Osteocyte (in vitro differentiated cells): ENCODE results near the gene TBC1D10B. TPM values are rescaled to one million over a fixed set of nuclear protein-coding genes. Genes with fewer than 3 reads are reported as not detected.
A peak's percentile ranks its signal among the peaks of the same experiment; 100 is the strongest.

ENCODE experiments used
- DNase-seq: peaks from one replicate; pipeline ENCODE4 v3.0.0; 2021; ENCODE audit warnings: mixed read lengths; ENCODE audit not compliant: unreplicated experiment; ENCODE audit errors: extremely low spot score
- H3K27ac Mint-ChIP-seq: one replicate; pipeline ENCODE4 v1.8.0; 2021; ENCODE audit warnings: mild to moderate bottlenecking, mixed read lengths; ENCODE audit not compliant: unreplicated experiment
- H3K27me3 Mint-ChIP-seq: one replicate; pipeline ENCODE4 v1.8.0; 2021; ENCODE audit warnings: mixed read lengths; ENCODE audit not compliant: unreplicated experiment
- H3K36me3 Mint-ChIP-seq: one replicate; pipeline ENCODE4 v1.8.0; 2021; ENCODE audit warnings: mixed read lengths; ENCODE audit not compliant: unreplicated experiment
- H3K4me1 Mint-ChIP-seq: one replicate; pipeline ENCODE4 v1.8.0; 2021; ENCODE audit warnings: mixed read lengths; ENCODE audit not compliant: unreplicated experiment
- H3K4me3 Mint-ChIP-seq: one replicate; pipeline ENCODE4 v1.8.0; 2021; ENCODE audit warnings: mild to moderate bottlenecking, moderate library complexity, mixed read lengths; ENCODE audit not compliant: unreplicated experiment
- H3K9me3 Mint-ChIP-seq: one replicate; pipeline ENCODE4 v1.8.0; 2021; ENCODE audit warnings: mixed read lengths; ENCODE audit not compliant: unreplicated experiment
- total RNA-seq: library from RNA; stranded (reverse); gene quantifications from 2 replicates; pipeline ENCODE4 v1.2.1, GENCODE V29; 2021
- TF ChIP-seq, protein P1 (sequence below): fragments of 200-600 bp; sonication (generic); IDR thresholded peaks from 2 replicates; pipeline ENCODE4 v1.5.0; 2021; ENCODE audit warnings: antibody characterized with exemption, mild to moderate bottlenecking, moderate library complexity

The TBC1D10B gene
- total RNA-seq, 1 donor from 2014 or later = 47.0 TPM

DNA sequence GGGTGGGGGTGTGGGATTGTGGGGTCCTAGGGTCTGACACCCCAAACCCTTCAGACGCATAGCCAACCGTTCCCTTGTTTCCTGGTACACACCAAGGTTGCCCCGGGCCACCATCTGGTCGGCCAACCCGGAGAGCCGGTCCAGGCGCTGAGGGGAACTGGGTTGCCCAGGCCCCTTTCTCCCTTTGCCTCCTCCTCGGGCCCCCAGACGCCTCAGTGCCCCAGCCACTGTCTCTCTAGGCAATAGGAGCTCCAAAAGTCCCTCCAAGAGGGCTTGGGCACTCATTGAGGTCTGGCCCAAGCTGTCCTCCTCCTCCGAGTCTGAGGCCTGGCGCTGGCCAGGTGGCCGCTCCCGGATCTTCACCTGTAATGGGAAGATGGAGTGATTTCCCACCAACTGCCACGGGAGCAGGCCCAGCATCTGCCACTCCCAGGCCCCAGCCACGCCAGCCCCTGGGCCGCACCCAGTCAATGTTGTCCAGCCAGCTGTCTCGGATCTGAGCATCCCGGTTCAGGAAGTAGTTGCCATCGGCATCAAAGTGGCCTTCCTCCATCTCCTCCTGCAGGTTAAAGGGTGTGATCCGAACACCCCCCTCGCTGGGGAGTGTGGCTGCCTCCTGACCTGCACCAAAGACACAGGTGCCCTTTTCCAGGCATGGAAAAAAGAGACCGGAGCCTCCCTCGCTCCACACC lies 16.7 kb downstream of the TBC1D10B start:
- TF ChIP-seq, protein P1, sequence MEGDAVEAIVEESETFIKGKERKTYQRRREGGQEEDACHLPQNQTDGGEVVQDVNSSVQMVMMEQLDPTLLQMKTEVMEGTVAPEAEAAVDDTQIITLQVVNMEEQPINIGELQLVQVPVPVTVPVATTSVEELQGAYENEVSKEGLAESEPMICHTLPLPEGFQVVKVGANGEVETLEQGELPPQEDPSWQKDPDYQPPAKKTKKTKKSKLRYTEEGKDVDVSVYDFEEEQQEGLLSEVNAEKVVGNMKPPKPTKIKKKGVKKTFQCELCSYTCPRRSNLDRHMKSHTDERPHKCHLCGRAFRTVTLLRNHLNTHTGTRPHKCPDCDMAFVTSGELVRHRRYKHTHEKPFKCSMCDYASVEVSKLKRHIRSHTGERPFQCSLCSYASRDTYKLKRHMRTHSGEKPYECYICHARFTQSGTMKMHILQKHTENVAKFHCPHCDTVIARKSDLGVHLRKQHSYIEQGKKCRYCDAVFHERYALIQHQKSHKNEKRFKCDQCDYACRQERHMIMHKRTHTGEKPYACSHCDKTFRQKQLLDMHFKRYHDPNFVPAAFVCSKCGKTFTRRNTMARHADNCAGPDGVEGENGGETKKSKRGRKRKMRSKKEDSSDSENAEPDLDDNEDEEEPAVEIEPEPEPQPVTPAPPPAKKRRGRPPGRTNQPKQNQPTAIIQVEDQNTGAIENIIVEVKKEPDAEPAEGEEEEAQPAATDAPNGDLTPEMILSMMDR = no peak
- Mint-ChIP-seq H3K36me3 (peaks cover 26% of the 10 kb centered on the region), H3K4me1 (peaks cover 23% of the 10 kb centered on the region), H3K27me3 (no peaks in the 10 kb centered on the region), H3K4me3 (peak overlapping the region; percentile 91), H3K27ac (no peak overlapping the region), H3K9me3 (no peaks in the 10 kb centered on the region)
- DNase-seq = no peak

DNA sequence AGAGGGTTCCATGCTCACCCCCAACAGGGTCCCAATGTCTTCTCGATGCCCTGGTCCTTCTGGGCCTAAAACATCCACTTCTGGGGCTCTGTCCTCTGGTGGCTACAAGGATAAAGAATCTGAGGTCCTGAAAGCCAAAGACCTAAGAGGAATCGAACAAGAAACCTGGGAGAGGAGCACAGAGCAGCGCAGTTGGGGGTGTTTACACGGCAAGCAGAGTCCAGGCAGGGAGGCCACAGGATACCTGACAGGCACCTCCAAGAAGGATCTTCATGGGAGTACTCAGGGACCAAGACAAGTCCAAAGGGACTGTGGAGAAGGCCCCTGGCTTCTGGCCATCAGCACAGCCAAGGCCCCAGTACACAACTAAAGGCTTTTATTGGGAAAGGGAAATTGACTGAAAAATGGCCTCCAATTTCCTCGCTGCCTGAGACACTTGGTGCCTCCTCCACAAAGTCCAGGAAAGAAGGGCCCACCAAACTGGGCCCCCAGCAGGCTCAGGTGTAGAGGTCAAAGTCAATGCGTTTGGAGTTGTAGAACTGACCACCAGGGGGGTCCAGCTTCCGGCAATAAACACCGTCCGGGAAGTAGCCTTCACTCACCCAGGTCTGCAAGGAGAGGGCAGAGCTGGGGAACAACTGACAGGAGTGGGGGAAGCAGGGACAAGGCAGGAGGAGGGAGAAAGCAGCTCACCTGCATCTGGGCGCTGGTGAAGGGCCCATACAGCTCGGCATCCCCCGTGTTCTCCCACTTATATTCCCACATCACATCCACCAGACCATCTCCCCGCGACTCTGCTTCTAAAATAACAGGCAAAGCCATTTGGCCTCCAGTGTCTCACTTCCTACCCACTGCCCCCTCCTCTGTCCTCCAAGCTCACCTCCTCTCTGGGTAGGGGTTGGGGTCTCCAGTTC lies 17.5 kb downstream of the TBC1D10B start:
- Mint-ChIP-seq H3K36me3 (peaks cover 26% of the 10 kb centered on the region), H3K27me3 (no peaks in the 10 kb centered on the region), H3K27ac (no peak overlapping the region), H3K4me3 (peak overlapping the region; percentile 47), H3K9me3 (no peaks in the 10 kb centered on the region), H3K4me1 (peaks cover 23% of the 10 kb centered on the region)
- TF ChIP-seq, protein P1 = peak; percentile 20
- DNase-seq = no peak

DNA sequence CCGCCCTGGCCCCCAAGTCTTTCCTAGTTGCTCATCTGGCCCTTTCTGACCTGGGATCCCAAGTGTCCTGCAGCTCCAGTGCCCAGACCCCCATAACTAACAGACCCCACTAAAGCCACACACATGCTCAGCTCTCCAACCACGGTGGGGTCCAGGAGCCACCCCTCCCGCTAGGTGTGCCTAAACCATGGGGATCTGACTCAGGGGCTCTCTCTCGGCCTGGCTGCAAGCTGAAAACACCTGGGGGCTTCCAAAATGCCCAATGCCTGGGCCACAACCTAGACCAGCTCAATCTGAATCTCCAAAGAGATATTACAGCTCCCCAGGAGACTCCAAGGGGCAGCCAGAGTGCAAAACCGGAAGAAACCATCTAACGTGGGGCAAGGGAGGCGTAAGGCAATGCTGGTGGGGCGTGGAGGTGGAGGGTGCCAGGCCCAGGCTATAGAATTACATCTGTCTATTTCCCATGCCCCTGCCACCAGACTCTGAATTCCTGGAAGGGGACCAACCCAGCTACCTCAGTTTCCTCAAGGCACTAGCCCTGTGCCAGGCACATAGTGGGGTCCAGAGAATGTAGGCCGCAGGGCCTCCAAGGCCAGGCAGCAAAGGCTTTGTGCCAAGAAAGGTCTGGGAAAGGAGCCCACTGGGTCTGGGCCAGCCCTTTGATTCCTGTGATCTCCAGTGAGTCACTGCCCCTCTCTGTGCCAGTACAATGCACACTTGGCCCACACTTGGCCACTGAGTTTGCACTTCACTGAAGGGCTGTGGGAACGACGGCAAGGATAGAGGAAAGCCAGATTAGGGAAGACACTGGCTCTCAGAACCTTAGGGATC lies 18.5 kb downstream of the TBC1D10B start:
- DNase-seq = no peak
- no peak overlapping the region for H3K27ac Mint-ChIP-seq
- no peaks in the 10 kb centered on the region for H3K9me3 Mint-ChIP-seq
- peaks cover 20% of the 10 kb centered on the region for H3K36me3 Mint-ChIP-seq
- peaks cover 23% of the 10 kb centered on the region for H3K4me1 Mint-ChIP-seq
- TF ChIP-seq, protein P1 = no peak
- H3K4me3 Mint-ChIP-seq = no peak overlapping the region
- H3K27me3 Mint-ChIP-seq = no peaks in the 10 kb centered on the region

DNA sequence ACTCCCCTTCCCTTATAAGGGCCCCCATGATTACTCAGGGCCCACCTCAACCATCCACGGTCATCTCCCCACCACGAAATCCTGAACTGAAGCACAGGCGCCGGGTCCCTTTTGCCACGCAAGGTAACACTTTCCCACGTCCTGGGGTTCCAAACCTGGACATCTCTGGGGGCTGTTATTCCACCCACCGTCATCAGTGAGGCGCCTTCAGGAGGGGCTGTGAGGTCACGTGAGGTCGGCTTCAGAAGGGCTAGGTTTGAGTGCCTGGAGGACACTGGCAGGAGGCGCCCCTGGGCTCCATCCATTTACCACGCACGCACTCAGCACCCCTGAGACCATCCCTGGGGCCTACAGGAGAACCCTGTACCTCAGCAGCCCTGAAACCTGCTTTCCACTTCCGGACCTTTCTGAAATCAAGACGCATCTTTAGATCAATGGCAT lies 19.3 kb downstream of the TBC1D10B start:
- Mint-ChIP-seq H3K27ac (no peak overlapping the region), H3K27me3 (no peaks in the 10 kb centered on the region)

More for the DNA sequence above, 19.3 kb downstream of the TBC1D10B start:
- Mint-ChIP-seq H3K4me1 (peaks cover 19% of the 10 kb centered on the region), H3K4me3 (no peak overlapping the region), H3K9me3 (no peaks in the 10 kb centered on the region), H3K36me3 (peaks cover 20% of the 10 kb centered on the region)
- DNase-seq = no peak
- TF ChIP-seq, protein P1 = no peak
